Glutamatergic neuron (in vitro differentiated cells): ENCODE measurements around the gene SARS2. TPM values are rescaled to one million over a fixed set of nuclear protein-coding genes. Genes with fewer than 3 reads are reported as not detected.

Experiments
- DNase-seq: peaks from one replicate; pipeline ENCODE4 v3.0.0; 2022
- H3K27ac Mint-ChIP-seq: one replicate; pipeline ENCODE4 v1.8.0; 2020; ENCODE audit warnings: mild to moderate bottlenecking, mixed read lengths, inconsistent platforms; ENCODE audit not compliant: unreplicated experiment
- H3K27me3 Mint-ChIP-seq: one replicate; pipeline ENCODE4 v1.8.0; 2020; ENCODE audit warnings: mild to moderate bottlenecking, moderate library complexity, mixed read lengths, inconsistent platforms; ENCODE audit not compliant: unreplicated experiment
- H3K36me3 Mint-ChIP-seq: one replicate; pipeline ENCODE4 v1.8.0; 2020; ENCODE audit warnings: mild to moderate bottlenecking, mixed read lengths, inconsistent platforms; ENCODE audit not compliant: unreplicated experiment
- H3K4me1 Mint-ChIP-seq: one replicate; pipeline ENCODE4 v1.8.0; 2020; ENCODE audit warnings: mild to moderate bottlenecking, low read depth, mixed read lengths, inconsistent platforms; ENCODE audit not compliant: unreplicated experiment
- H3K4me3 Mint-ChIP-seq: one replicate; pipeline ENCODE4 v1.8.0; 2020; ENCODE audit warnings: mild to moderate bottlenecking, mixed read lengths, inconsistent platforms; ENCODE audit not compliant: unreplicated experiment
- H3K9me3 Mint-ChIP-seq: one replicate; pipeline ENCODE4 v1.8.0; 2020; ENCODE audit warnings: mild to moderate bottlenecking, moderate library complexity, mixed read lengths, inconsistent platforms; ENCODE audit not compliant: unreplicated experiment
- total RNA-seq: library from RNA; stranded (reverse); fragmentation: NEBNext Ultra II Directional; extraction: Animal tissue kit (Norgen Biotek cat#: 25700); gene quantifications from one replicate; pipeline ENCODE4 v1.2.1, GENCODE V29; 2021; ENCODE audit not compliant: unreplicated experiment
- TF ChIP-seq, protein P1 (sequence below): fragments of 200-600 bp; sonication (generic); IDR thresholded peaks from one replicate; pipeline ENCODE4 v1.5.0; 2021; ENCODE audit not compliant: partially characterized antibody, unreplicated experiment

SARS2 gene
- total RNA-seq, 1 donor from 2014 or later: 49.2 TPM

GRCh38 chr19:38907227-38907626, 23.3 kb downstream of the SARS2 start:
- H3K27ac Mint-ChIP-seq: no peak overlapping the region
- DNase-seq: no peak
- peaks cover 9% of the 10 kb centered on the region for H3K9me3 Mint-ChIP-seq
- H3K27me3 Mint-ChIP-seq: no peaks in the 10 kb centered on the region
- no peak overlapping the region for H3K4me3 Mint-ChIP-seq
- TF ChIP-seq, protein P1, sequence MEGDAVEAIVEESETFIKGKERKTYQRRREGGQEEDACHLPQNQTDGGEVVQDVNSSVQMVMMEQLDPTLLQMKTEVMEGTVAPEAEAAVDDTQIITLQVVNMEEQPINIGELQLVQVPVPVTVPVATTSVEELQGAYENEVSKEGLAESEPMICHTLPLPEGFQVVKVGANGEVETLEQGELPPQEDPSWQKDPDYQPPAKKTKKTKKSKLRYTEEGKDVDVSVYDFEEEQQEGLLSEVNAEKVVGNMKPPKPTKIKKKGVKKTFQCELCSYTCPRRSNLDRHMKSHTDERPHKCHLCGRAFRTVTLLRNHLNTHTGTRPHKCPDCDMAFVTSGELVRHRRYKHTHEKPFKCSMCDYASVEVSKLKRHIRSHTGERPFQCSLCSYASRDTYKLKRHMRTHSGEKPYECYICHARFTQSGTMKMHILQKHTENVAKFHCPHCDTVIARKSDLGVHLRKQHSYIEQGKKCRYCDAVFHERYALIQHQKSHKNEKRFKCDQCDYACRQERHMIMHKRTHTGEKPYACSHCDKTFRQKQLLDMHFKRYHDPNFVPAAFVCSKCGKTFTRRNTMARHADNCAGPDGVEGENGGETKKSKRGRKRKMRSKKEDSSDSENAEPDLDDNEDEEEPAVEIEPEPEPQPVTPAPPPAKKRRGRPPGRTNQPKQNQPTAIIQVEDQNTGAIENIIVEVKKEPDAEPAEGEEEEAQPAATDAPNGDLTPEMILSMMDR: no peak
- H3K4me1 Mint-ChIP-seq: no peaks in the 10 kb centered on the region
- peaks cover 10% of the 10 kb centered on the region for H3K36me3 Mint-ChIP-seq

- Mint-ChIP-seq H3K4me3 (no peak overlapping the region), H3K4me1 (peaks cover 3% of the 10 kb centered on the region), H3K9me3 (peaks cover 10% of the 10 kb centered on the region), H3K36me3 (peaks cover 8% of the 10 kb centered on the region), H3K27ac (no peak overlapping the region), H3K27me3 (peaks cover 4% of the 10 kb centered on the region)
- no peak for DNase-seq
- TF ChIP-seq, protein P1: no peak
These were observed 24.9 kb downstream of the SARS2 start for GRCh38 chr19:38905620-38906019.

- peak overlapping the region; percentile 13 for H3K27ac Mint-ChIP-seq
- peaks cover 5% of the 10 kb centered on the region for H3K36me3 Mint-ChIP-seq
- no peak overlapping the region for H3K4me3 Mint-ChIP-seq
- TF ChIP-seq, protein P1: no peak
- peaks cover 12% of the 10 kb centered on the region for H3K9me3 Mint-ChIP-seq
- peaks cover 4% of the 10 kb centered on the region for H3K27me3 Mint-ChIP-seq
- peaks cover 5% of the 10 kb centered on the region for H3K4me1 Mint-ChIP-seq
- DNase-seq: no peak
These were observed 25.7 kb downstream of the SARS2 start for GRCh38 chr19:38904581-38905539.

DNA sequence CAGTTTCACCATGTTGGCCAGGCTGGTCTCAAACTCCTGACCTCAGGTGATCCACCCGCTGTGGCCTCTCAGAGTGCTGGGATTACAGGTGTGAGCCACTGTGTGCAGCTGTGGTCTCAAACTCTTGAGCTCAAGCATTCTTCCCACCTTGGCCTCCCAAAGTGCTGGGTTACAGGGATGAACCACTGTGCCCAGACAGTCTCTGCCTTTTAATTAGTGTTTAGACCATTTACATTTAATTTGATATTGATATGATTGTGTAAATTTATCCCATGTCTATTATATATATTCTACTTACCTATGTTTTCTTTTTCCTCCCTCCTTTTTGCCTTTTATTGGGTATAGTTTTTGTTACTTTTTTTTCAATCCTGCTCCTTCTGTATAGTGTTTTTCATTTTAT, 28.9 kb downstream of the SARS2 start:
- DNase-seq: no peak
- TF ChIP-seq, protein P1: no peak
- Mint-ChIP-seq H3K36me3 (no peaks in the 10 kb centered on the region), H3K27ac (peak overlapping the region; percentile 70), H3K27me3 (peaks cover 8% of the 10 kb centered on the region), H3K9me3 (peaks cover 10% of the 10 kb centered on the region), H3K4me1 (peaks cover 17% of the 10 kb centered on the region), H3K4me3 (peak overlapping the region; percentile 42)

- peak overlapping the region; percentile 60 for H3K27ac Mint-ChIP-seq
- peaks cover 17% of the 10 kb centered on the region for H3K4me1 Mint-ChIP-seq
- DNase-seq: no peak
- TF ChIP-seq, protein P1: no peak
- H3K27me3 Mint-ChIP-seq: peaks cover 8% of the 10 kb centered on the region
- peaks cover 11% of the 10 kb centered on the region for H3K9me3 Mint-ChIP-seq
- no peaks in the 10 kb centered on the region for H3K36me3 Mint-ChIP-seq
- peak overlapping the region; percentile 92 for H3K4me3 Mint-ChIP-seq
These were observed 29.8 kb downstream of the SARS2 start for GRCh38 chr19:38900743-38901190.
